ENCODE measurements around the gene PARP6. TPM values are rescaled to one million over a fixed set of nuclear protein-coding genes. Genes with fewer than 3 reads are reported as not detected.
"Not testable (repeated sequence)": the region's sequence is repeated elsewhere in the genome, so short reads cannot be mapped to it uniquely, and the experiment has no call there.

Gene PARP6
- total RNA-seq, 1 experiment from 2014 or later = 38.7 TPM

GRCh38 chr15:72280751-72281150, 8.4 kb upstream of the PARP6 start:
- DNase-seq (ENCODE audit: low read depth) = no peak

DNA sequence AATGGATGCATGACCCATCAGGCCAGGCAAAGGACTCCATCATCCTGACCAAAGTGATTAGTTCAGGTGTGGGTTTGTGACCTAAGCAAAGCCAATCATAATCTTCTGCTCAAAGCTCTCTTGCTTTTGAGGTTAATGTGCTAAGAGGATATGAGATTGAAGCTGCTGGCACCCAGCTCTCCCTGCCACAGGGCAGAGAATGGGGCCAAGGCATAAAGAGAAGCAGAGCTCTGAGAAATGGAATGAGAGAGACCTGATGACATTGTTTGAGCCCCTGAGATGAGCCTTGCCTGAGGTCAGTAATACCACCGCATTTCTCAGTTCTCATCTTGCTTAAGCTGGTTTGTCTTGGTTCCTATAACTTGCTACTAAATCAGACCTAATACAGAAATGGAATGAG, 6.4 kb upstream of the PARP6 start:
- DNase-seq (ENCODE audit: low read depth) = no peak

- peak; percentile 2 for DNase-seq (ENCODE audit: low read depth)
Measured at GRCh38 chr15:72276326-72276700, 4.0 kb upstream of the PARP6 start.

GRCh38 chr15:72275635-72276325, 3.4 kb upstream of the PARP6 start:
- DNase-seq (ENCODE audit: low read depth) = not testable (repeated sequence)

GRCh38 chr15:72272997-72273352, 621 bp upstream of the PARP6 start:
- DNase-seq (ENCODE audit: low read depth) = no peak

DNA sequence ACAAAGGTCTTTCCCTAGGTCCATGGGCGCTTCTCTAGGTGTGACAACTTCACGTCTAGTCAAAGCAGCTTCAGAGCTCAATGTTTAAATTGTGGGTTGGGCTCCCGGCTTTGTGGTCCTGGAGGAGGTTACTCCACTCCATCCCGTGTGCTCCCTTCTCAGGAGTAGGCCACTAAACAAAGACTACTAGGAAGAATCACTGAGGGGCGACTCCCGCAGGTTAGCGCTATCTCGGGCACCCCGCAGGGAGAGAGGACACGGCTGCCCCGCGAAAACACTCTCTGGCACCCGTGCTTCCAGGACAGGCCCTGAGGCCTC, 500 bp downstream of the PARP6 start:
- peak; percentile 22 for DNase-seq (ENCODE audit: low read depth)

- no peak for DNase-seq (ENCODE audit: low read depth)
Measured at GRCh38 chr15:72271221-72271620, 1.1 kb downstream of the PARP6 start.

- no peak for DNase-seq (ENCODE audit: low read depth)
Measured at GRCh38 chr15:72269739-72270138, 2.6 kb downstream of the PARP6 start.

DNA sequence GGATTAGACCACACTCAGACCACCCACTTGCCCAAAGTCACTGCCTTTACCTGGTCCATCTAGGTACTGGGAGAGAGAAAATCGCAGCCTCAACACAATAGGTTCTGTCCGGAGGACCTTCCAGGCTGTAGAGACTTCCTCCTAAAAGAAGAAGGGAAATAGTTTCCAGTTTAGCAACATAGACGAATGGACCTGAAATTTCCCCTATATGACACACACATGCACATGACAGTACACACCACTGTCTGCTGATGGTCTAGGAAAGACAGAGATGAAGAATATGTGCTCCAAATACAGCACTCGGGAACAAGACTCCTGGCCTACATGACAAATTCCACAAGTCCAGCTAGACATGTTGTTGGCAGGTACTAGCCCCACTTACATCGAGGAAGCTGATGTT, 7.3 kb downstream of the PARP6 start:
- DNase-seq (ENCODE audit: low read depth) = no peak

DNA sequence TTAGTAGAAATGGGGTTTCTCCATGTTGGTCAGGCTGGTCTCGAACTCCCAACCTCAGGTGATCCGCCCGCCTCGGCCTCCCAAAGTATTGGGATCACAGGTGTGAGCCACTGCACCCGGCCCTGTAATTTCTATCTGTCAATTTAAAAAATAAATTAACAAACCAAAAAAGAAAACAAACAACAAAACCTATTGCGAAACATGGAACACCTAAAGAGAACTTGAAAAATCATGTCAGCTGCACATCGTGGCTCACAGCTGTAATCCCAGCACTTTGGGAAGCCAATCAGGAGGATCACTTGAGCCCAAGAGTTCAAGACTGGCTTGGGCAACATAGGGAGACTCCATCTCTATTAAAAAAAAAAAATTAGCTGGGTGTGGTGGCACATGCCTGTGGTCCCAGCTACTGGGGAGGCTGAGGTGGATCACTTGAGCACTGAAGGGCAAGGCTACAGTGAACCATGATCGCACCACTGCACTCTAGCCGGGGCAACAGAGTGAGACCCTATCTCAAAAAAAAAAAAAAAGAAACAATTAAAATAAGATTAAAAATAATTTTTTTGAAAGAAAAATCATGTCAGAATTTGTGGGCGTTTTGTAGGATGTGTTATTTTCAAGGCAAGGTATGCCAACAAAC, 19.6 kb downstream of the PARP6 start:
- no peak for DNase-seq (ENCODE audit: low read depth)

GRCh38 chr15:72249142-72249810, 23.1 kb downstream of the PARP6 start:
- DNase-seq (ENCODE audit: low read depth) = no peak

- DNase-seq (ENCODE audit: low read depth) = no peak
Measured at GRCh38 chr15:72248514-72248913, 23.8 kb downstream of the PARP6 start.

- DNase-seq (ENCODE audit: low read depth) = no peak
Measured at GRCh38 chr15:72242775-72243370, 29.5 kb downstream of the PARP6 start.

DNA sequence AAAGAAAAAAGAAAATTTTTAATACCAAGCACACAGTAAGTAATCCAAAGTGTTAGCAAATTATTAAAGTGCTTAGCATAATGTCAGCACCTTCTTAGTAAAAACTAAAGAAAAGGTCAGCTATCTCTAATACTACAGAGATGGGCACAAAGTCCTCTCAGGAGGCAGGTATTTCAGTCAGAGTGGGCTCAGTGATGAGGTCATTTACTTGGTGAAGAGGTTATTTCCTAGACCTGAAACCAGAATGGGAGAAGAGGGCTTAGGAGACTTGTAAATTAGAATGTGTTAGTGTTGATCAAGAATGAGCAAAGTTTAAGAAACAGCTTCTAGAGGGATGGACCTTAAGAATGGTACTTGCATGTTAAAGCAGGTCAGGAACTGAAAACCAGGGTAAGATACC, 32.7 kb downstream of the PARP6 start:
- no peak for DNase-seq (ENCODE audit: low read depth)

DNA sequence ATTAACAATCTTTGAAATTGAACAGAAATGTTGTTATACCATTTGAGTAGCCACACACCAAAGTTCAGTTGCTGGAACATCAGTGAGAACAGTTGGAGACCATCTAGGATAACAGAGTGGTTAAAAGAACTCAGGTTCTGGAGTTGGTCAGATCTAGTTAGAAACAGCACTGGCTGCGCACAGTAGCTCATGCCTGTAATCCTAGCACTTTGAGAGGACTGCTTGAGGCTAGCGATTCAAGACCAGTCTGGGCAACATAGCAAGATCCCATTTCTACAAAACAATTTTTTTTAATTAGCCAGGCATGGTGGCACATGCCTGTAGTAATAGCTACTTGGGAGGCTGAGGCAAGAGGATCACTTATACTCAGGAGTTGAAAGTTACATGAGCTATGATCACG, 33.8 kb downstream of the PARP6 start:
- no peak for DNase-seq (ENCODE audit: low read depth)

DNA sequence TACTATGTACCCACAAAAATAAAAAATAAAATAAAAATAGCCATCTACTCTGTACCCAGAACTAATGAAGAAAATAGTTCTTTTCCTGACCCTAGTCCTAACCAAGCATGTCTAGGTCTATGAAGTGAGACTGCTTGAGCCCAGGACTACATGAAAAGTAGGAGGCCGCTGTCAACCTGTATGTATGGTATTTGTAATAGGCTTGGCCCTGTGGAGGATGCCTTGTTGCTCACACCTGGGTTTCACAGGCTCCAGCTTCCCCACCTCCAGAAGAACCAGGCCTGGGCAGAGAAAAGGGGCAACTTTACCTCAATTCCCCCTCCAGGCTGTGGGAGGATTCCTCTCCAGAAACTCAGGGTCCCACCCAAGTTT, 34.5 kb downstream of the PARP6 start:
- DNase-seq (ENCODE audit: low read depth) = peak; percentile 20

- peak; percentile 98 for DNase-seq (ENCODE audit: low read depth)
Measured at GRCh38 chr15:72237029-72237852, 35.1 kb downstream of the PARP6 start.

DNA sequence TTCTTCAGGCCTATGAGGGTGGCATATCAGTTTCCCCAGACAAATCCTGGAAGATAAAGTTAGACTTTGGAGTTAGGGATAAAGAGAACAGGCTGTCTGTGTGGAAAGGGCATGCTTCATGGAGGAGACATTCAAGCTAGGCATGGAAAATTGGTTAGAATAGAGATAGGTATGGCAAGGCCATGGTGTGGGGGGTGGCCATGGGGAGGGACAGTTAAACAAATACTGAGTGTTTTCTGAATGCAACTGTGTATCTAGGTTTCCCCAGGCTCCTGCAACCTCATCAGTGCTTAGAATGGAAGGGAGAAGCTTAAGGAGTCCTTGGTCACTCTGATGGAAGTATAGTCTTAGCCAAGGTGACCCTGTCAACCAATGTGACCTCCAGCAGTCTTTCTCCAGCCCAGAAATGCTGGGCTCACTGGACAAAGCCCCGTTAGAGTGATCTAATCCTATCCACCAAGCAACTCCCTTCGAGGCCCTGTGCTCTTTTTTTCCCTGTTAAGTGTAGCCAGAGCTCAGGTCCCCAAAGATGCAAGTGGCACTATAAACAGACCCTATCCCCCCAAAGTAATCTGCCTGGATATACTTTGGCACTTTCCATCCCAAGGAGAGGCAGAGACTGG, 35.9 kb downstream of the PARP6 start:
- no peak for DNase-seq (ENCODE audit: low read depth)

GRCh38 chr15:72235298-72235697, 37.1 kb downstream of the PARP6 start:
- DNase-seq (ENCODE audit: low read depth) = no peak

GRCh38 chr15:72233769-72234168, 38.6 kb downstream of the PARP6 start:
- DNase-seq (ENCODE audit: low read depth) = no peak

DNA sequence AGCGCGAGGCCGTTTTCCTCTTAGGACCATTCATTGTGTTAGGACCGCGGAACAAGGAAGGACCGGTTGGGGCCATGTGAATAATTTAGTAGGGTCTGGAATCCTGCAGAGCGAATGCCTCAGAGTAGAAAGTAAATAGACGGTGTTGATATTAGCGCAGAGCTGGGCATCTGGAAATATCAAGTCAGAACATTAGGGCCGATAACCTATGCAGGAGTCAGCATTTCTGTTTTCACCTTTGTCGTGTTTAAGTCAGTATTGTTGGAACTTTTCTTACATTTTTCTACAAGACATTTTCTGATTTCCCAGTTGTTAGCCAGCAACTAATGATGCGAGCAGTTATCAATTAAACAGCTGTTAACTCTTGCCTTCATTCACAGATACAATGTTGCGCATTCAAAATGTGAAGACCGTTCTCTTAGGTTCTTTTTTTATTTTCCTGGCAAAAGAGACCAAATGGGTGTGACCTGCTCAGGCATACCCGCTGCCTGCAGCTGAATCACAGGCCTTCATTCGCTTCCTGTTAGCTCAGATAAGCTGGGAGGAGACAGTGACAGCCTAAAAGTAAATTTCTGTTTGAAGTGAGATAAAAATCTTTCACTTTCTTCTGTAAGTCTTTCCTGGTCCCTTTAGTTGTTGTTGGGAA, 40.4 kb downstream of the PARP6 start:
- DNase-seq (ENCODE audit: low read depth) = peak; percentile 86
